HG03565 (cell line): ENCODE results near the gene HNRNPH3.
"Not testable (repeated sequence)": the region's sequence is repeated elsewhere in the genome, so short reads cannot be mapped to it uniquely, and the experiment has no call there.

ENCODE experiments used
- ATAC-seq: cut with Tn5 transposase; IDR thresholded peaks from one replicate; pipeline ENCODE4 v1.9.1; 2021; ENCODE audit warnings: mild to moderate bottlenecking, moderate library complexity; ENCODE audit not compliant: unreplicated experiment

The HNRNPH3 gene

GRCh38 chr10:68331455-68332258 lies at the start of gene HNRNPH3:
Gene HNRNPH3 (plus strand): TSS chr10:68332064. CDS start chr10:68337222, 5,158 bp downstream.
- ATAC-seq = peak; percentile 80

- no peak for ATAC-seq
Observed at GRCh38 chr10:68284062-68285001, 47.5 kb upstream of the HNRNPH3 start.

- ATAC-seq = no peak
Observed at GRCh38 chr10:68288717-68289116, 43.1 kb upstream of the HNRNPH3 start.

- ATAC-seq = no peak
Observed at GRCh38 chr10:68290736-68291135, 41.1 kb upstream of the HNRNPH3 start.

- ATAC-seq = no peak
Observed at GRCh38 chr10:68296843-68297663, 34.8 kb upstream of the HNRNPH3 start.

- no peak for ATAC-seq
Observed at GRCh38 chr10:68301301-68301700, 30.6 kb upstream of the HNRNPH3 start.

GRCh38 chr10:68301790-68302502 lies 29.9 kb upstream of the HNRNPH3 start:
- peak; percentile 46 for ATAC-seq

- ATAC-seq = no peak
Observed at GRCh38 chr10:68302503-68302823, 29.4 kb upstream of the HNRNPH3 start.

GRCh38 chr10:68302871-68303270 lies 29.0 kb upstream of the HNRNPH3 start:
- ATAC-seq = no peak

- no peak for ATAC-seq
Observed at GRCh38 chr10:68303849-68304412, 27.9 kb upstream of the HNRNPH3 start.

- no peak for ATAC-seq
Observed at GRCh38 chr10:68305854-68306253, 26.0 kb upstream of the HNRNPH3 start.

GRCh38 chr10:68310531-68310930 lies 21.3 kb upstream of the HNRNPH3 start:
- no peak for ATAC-seq

GRCh38 chr10:68314930-68315329 lies 16.9 kb upstream of the HNRNPH3 start:
- not testable (repeated sequence) for ATAC-seq

- no peak for ATAC-seq
Observed at GRCh38 chr10:68315582-68315981, 16.3 kb upstream of the HNRNPH3 start.

GRCh38 chr10:68318331-68319059 lies 13.4 kb upstream of the HNRNPH3 start:
- no peak for ATAC-seq

- ATAC-seq = not testable (repeated sequence)
Observed at GRCh38 chr10:68324396-68324795, 7.5 kb upstream of the HNRNPH3 start.

GRCh38 chr10:68327889-68328786 lies 3.7 kb upstream of the HNRNPH3 start:
- ATAC-seq = no peak

GRCh38 chr10:68329506-68329861 lies 2.4 kb upstream of the HNRNPH3 start:
- no peak for ATAC-seq
